ENCODE data around the gene ADGRA1.

The ADGRA1 gene

GRCh38 chr10:133098426-133099124 is 10.9 kb downstream of the ADGRA1 start:
- H3K4me3 ChIP-seq (replicated peaks; ENCODE audit: low read depth, low read length): no peak overlapping the region
- no peak for DNase-seq (ENCODE audit: low read depth)
- TF ChIP-seq, protein P1, sequence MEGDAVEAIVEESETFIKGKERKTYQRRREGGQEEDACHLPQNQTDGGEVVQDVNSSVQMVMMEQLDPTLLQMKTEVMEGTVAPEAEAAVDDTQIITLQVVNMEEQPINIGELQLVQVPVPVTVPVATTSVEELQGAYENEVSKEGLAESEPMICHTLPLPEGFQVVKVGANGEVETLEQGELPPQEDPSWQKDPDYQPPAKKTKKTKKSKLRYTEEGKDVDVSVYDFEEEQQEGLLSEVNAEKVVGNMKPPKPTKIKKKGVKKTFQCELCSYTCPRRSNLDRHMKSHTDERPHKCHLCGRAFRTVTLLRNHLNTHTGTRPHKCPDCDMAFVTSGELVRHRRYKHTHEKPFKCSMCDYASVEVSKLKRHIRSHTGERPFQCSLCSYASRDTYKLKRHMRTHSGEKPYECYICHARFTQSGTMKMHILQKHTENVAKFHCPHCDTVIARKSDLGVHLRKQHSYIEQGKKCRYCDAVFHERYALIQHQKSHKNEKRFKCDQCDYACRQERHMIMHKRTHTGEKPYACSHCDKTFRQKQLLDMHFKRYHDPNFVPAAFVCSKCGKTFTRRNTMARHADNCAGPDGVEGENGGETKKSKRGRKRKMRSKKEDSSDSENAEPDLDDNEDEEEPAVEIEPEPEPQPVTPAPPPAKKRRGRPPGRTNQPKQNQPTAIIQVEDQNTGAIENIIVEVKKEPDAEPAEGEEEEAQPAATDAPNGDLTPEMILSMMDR (IDR thresholded peaks at IDR 0.05; ENCODE audit: low read length, missing control alignments): no peak

DNA sequence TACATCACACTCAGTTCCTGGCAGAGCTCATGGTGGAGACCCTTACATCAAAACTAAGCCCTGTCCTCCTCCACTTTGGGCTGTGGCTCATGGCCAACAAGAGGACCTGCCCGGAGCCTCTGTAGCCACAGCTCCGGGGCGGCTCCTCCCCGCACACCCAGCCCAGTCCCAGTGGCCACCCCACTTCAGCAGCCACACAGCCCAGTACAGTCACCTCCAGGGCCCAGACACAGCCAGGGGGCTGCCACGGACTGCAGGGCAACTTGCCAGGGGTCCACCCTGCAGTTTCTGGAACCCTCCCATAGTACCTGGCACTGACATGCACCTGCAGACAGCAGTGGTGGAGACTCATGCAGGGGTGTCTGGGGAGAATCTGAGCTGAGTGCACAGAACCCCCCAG is 11.8 kb downstream of the ADGRA1 start:
- no peak for DNase-seq (ENCODE audit: low read depth)
- TF ChIP-seq, protein P1 (IDR thresholded peaks at IDR 0.05; ENCODE audit: low read length, missing control alignments): no peak
- no peak overlapping the region for H3K4me3 ChIP-seq (replicated peaks; ENCODE audit: low read depth, low read length)

GRCh38 chr10:133100186-133100585 is 12.5 kb downstream of the ADGRA1 start:
- DNase-seq (ENCODE audit: low read depth): no peak
- no peak overlapping the region for H3K4me3 ChIP-seq (replicated peaks; ENCODE audit: low read depth, low read length)
- TF ChIP-seq, protein P1 (IDR thresholded peaks at IDR 0.05; ENCODE audit: low read length, missing control alignments): no peak

DNA sequence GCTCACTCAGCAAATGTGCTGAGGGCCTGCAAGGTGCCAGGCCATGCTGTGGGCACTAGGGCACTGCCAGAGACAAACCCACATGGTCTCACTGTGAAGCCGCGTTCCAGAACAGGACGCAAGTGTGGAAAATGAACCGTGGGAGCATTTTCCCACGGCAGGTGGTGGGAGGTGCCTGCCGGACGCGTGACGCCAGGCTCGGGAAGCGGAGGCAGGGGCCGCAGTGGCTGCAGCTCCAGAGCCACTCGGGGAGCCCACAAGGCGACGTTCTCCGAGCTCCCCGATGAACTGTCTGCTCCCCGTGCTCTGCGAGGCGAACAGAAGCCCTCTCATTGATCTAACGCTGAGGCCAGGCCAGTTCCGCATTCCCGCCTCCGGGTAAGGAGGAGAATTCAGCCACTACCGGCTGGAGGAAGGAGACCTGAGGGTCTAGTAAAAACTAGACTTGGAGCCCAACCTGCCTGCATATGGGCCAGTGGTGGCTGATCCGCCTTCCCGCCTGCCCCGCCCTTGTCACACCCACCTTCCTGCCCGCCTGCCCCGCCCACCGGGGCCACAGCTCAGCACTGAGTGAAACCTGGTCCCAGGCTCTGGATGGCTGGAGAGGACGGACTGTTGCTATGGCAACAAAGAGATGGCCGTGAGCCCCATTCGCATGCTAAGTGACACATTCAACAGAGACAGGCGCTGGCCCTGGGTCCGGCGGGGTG is 13.1 kb downstream of the ADGRA1 start:
- DNase-seq (ENCODE audit: low read depth): no peak
- TF ChIP-seq, protein P1 (IDR thresholded peaks at IDR 0.05; ENCODE audit: low read length, missing control alignments): no peak
- no peak overlapping the region for H3K4me3 ChIP-seq (replicated peaks; ENCODE audit: low read depth, low read length)

DNA sequence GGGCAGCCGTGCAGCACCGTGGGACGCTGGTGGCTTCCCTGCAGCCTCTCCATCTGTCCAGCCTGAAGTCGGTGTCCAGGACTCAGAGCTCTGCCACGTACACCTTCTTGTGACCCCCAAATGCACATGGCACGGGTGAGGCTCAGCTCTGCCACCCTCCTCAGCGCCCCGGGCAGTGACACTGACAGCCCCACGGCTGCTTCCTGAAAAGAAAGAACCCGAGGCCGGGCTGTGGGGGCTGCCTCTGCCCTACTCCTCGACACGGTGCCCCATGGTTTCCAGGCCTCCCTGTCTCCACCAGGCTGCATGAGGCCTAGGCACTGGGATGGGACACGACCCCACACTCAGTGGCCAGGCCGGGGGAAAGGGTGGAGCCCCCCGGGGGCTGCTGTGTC is 13.7 kb downstream of the ADGRA1 start:
- TF ChIP-seq, protein P1 (IDR thresholded peaks at IDR 0.05; ENCODE audit: low read length, missing control alignments): no peak
- no peak for DNase-seq (ENCODE audit: low read depth)
- no peak overlapping the region for H3K4me3 ChIP-seq (replicated peaks; ENCODE audit: low read depth, low read length)

DNA sequence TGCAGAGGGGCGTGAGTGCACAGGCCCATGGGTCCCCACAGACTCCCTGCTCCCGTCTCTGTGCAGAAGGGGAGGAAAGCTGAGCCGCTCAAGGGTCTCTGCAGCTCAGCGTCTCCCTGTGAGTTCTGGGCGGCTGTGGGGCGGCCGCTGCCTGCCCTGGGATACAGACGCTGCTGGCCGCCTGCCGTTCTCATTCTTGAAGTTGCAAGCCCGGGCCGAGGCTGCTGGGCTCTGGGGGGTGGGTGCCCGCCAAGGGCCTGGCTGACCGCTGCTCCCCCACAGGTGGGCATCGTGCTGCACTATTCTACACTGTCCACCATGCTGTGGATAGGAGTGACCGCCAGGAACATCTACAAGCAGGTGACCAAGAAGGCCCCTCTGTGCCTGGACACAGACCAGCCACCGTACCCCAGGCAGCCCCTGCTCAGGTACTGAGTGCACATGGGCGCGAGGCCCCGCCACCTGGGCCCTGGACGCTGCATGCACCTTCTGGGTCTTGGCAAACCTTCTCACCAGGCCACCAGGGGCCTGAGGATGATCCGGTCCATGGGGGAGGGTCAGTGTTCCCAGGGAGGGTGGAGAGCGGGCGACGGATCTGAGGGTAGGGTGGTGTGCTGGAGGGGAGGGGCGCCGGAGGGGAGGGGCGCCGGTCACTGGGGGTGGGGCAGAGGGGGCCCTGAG is 14.8 kb downstream of the ADGRA1 start:
- DNase-seq (ENCODE audit: low read depth): no peak
- H3K4me3 ChIP-seq (replicated peaks; ENCODE audit: low read depth, low read length): no peak overlapping the region
- TF ChIP-seq, protein P1 (IDR thresholded peaks at IDR 0.05; ENCODE audit: low read length, missing control alignments): no peak

Data from fibroblast of pulmonary artery (primary cell).